Mammary epithelial cell (primary cell): ENCODE data around the gene OLFML1.

ENCODE experiments used
- EZH2 ChIP-seq: IDR thresholded peaks from 2 replicates; pipeline ENCODE4 v1.6.1; 2012; ENCODE audit warnings: low read length, inconsistent platforms, borderline replicate concordance
- TF ChIP-seq, protein P1 (sequence below), 2 donors: IDR thresholded peaks in 1 of 2; conservative IDR thresholded peaks in 1 of 2; 2 replicates each; pipeline ENCODE4 v1.5.1; 2011 to 2012; ENCODE audit warnings: inconsistent platforms in 2 of 2, low read length in 2 of 2, mild to moderate bottlenecking in 2 of 2, control low read depth in 1 of 2, low read depth in 1 of 2; ENCODE audit not compliant: insufficient read depth in 1 of 2; ENCODE audit errors: extremely low read depth in 1 of 2

DNA sequence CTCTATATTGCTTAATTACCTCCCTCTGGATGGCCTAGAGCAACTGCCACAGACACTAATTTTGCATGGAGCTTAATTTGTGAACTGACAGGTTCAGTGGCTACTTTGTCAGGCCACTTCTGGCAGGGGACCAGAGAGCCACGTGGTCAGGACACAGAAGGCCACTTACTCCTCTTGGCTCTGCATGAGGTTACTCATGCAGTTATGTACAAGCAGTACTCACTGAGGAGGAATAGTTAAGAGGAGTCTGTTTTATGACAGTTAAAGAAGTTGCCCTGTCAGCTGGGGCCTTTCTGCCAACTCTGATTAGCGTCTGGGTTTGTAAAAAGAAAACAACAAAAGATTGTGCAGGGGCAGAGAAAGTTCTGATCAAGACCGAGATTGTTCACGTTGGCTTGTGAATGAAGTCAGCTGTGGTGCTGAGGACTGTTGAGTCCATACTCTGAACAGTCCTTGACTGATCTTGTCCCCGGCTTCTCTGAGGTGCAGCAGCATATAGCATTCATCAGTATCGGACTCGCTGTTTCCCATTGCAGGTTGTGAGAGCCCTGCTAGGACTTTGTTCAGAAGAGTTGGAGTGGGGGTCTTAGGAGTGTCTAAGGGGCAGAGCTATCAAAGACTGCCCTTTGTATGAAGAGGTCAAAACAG lies 69.9 kb downstream of the OLFML1 start:
- no peak for TF ChIP-seq EZH2
- TF ChIP-seq, protein P1, sequence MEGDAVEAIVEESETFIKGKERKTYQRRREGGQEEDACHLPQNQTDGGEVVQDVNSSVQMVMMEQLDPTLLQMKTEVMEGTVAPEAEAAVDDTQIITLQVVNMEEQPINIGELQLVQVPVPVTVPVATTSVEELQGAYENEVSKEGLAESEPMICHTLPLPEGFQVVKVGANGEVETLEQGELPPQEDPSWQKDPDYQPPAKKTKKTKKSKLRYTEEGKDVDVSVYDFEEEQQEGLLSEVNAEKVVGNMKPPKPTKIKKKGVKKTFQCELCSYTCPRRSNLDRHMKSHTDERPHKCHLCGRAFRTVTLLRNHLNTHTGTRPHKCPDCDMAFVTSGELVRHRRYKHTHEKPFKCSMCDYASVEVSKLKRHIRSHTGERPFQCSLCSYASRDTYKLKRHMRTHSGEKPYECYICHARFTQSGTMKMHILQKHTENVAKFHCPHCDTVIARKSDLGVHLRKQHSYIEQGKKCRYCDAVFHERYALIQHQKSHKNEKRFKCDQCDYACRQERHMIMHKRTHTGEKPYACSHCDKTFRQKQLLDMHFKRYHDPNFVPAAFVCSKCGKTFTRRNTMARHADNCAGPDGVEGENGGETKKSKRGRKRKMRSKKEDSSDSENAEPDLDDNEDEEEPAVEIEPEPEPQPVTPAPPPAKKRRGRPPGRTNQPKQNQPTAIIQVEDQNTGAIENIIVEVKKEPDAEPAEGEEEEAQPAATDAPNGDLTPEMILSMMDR (conservative IDR thresholded peaks at IDR 0.05 in 1 of 2, IDR thresholded peaks at IDR 0.05 in 1 of 2; ENCODE audit: extremely low read depth in 1 of 2, insufficient read depth in 1 of 2, low read depth in 1 of 2, low read length in 2 of 2), result no peak
